WTC11 (cell line): ENCODE data around the gene KCNK15.

Source experiments
- HMGA2 ChIP-seq: fragments of 250-450 bp; sonication (Bioruptor Pico); IDR thresholded peaks from 2 replicates; pipeline ENCODE4 v1.4.0; 2021; ENCODE audit warnings: mild to moderate bottlenecking, moderate library complexity
- RORB ChIP-seq: fragments of 250-450 bp; sonication (Bioruptor Pico); IDR thresholded peaks from 2 replicates; pipeline ENCODE4 v1.9.0; 2021; ENCODE audit warnings: mild to moderate bottlenecking
- TF ChIP-seq, protein P1 (sequence below): sonication (generic); formaldehyde crosslinking; IDR thresholded peaks from 2 replicates; pipeline ENCODE4 v1.8.0; 2022; ENCODE audit warnings: missing genetic modification reagents
- TF ChIP-seq, protein P2 (sequence below): fragments of 200-600 bp; IDR thresholded peaks from 2 replicates; pipeline ENCODE4 v1.8.0; 2022; ENCODE audit warnings: antibody characterized with exemption
- TF ChIP-seq, protein P3 (sequence below): sonication (generic); formaldehyde crosslinking; IDR thresholded peaks from 2 replicates; pipeline ENCODE4 v1.8.1; 2023; ENCODE audit warnings: mild to moderate bottlenecking, missing genetic modification reagents, moderate library complexity

DNA sequence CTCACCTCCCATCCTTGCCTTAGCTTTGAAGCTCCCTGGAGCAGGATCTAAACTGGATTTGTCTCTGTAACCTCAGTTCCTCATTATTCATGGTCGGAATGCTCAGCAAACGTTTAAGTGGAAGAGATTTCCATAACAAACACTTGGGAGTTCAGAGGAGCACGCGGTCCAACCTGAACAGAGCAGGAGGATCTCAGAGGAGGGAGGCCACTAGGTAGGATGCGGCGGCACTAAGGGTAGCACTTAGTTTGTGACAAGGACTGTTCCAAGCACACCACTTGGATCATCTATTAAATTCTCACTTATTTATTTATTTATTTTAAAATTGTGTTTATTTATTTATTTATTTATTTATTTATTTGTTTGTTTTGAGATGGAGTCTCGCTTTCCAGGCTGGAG is 43.8 kb upstream of the KCNK15 start:
- TF ChIP-seq, protein P1, sequence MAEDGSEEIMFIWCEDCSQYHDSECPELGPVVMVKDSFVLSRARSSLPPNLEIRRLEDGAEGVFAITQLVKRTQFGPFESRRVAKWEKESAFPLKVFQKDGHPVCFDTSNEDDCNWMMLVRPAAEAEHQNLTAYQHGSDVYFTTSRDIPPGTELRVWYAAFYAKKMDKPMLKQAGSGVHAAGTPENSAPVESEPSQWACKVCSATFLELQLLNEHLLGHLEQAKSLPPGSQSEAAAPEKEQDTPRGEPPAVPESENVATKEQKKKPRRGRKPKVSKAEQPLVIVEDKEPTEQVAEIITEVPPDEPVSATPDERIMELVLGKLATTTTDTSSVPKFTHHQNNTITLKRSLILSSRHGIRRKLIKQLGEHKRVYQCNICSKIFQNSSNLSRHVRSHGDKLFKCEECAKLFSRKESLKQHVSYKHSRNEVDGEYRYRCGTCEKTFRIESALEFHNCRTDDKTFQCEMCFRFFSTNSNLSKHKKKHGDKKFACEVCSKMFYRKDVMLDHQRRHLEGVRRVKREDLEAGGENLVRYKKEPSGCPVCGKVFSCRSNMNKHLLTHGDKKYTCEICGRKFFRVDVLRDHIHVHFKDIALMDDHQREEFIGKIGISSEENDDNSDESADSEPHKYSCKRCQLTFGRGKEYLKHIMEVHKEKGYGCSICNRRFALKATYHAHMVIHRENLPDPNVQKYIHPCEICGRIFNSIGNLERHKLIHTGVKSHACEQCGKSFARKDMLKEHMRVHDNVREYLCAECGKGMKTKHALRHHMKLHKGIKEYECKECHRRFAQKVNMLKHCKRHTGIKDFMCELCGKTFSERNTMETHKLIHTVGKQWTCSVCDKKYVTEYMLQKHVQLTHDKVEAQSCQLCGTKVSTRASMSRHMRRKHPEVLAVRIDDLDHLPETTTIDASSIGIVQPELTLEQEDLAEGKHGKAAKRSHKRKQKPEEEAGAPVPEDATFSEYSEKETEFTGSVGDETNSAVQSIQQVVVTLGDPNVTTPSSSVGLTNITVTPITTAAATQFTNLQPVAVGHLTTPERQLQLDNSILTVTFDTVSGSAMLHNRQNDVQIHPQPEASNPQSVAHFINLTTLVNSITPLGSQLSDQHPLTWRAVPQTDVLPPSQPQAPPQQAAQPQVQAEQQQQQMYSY (CRISPR knock-in tag), result no peak
- TF ChIP-seq, protein P2, sequence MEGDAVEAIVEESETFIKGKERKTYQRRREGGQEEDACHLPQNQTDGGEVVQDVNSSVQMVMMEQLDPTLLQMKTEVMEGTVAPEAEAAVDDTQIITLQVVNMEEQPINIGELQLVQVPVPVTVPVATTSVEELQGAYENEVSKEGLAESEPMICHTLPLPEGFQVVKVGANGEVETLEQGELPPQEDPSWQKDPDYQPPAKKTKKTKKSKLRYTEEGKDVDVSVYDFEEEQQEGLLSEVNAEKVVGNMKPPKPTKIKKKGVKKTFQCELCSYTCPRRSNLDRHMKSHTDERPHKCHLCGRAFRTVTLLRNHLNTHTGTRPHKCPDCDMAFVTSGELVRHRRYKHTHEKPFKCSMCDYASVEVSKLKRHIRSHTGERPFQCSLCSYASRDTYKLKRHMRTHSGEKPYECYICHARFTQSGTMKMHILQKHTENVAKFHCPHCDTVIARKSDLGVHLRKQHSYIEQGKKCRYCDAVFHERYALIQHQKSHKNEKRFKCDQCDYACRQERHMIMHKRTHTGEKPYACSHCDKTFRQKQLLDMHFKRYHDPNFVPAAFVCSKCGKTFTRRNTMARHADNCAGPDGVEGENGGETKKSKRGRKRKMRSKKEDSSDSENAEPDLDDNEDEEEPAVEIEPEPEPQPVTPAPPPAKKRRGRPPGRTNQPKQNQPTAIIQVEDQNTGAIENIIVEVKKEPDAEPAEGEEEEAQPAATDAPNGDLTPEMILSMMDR, result no peak
- TF ChIP-seq RORB (CRISPR knock-in tag), result no peak
- peak; percentile 40; the same call in 1 of the 2 replicates for TF ChIP-seq HMGA2 (CRISPR knock-in tag)
- TF ChIP-seq, protein P3, sequence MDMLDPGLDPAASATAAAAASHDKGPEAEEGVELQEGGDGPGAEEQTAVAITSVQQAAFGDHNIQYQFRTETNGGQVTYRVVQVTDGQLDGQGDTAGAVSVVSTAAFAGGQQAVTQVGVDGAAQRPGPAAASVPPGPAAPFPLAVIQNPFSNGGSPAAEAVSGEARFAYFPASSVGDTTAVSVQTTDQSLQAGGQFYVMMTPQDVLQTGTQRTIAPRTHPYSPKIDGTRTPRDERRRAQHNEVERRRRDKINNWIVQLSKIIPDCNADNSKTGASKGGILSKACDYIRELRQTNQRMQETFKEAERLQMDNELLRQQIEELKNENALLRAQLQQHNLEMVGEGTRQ (CRISPR knock-in tag), result no peak
